K562 (cell line): ENCODE data around the gene ADORA2B. TPM values are rescaled to one million over a fixed set of nuclear protein-coding genes. Genes with fewer than 3 reads are reported as not detected.

Experiments
- ATAC-seq: fragments of 200-7000 bp; cut with Tn5 transposase; 3 replicates; pipeline ENCODE4 v1.9.1; 2020; ENCODE audit warnings: moderate library complexity
- BruUV-seq: library from RNA; stranded (reverse); fragments of 400-500 nt; replicated peaks from 2 replicates; lab custom pipeline; 2021; lab: Mats Ljungman, UMichigan
- CTCF ChIA-PET: fragments of 300-600 bp; formaldehyde crosslinking; extraction: SDS; loops from one replicate; lab custom pipeline; 2021; ENCODE audit warnings: low intra/inter-chr PET ratio; lab: Yijun Ruan, JAX
- POLR2A ChIA-PET: fragments of 300-600, 350-650 bp; sonication (Branson Sonifier 250); formaldehyde crosslinking; extraction: SDS; loops from one replicate; lab custom pipeline; 2021; ENCODE audit warnings: antibody characterized with exemption, inconsistent platforms; lab: Yijun Ruan, JAX
- DNase-seq, 4 experiments: peaks; one replicate each; pipeline versions ENCODE4 v3.0.0 to v3.0.0-alpha.2; 2011 to 2018; ENCODE audit warnings: low spot score in 3 of 4, mixed read lengths in 3 of 4; ENCODE audit errors: extremely low read depth in 1 of 4
- FAIRE-seq: peaks from 2 replicates; lab custom pipeline; 2011; peaks lifted over from hg19 to GRCh38; lab: Jason Lieb, UNC
- H2AFZ ChIP-seq: 2 replicates; pipeline ENCODE4 v1.6.0; 2011; ENCODE audit warnings: low read depth, low read length, control low read depth, inconsistent platforms
- H3K27ac ChIP-seq: fragments of 200-600 bp; 3 replicates; pipeline ENCODE4 v1.8.0; 2011; ENCODE audit warnings: low read depth, mild to moderate bottlenecking, control low read depth, inconsistent platforms, low read length, moderate library complexity, mixed read lengths; ENCODE audit errors: extremely low read depth
- H3K27me3 ChIP-seq, 2 experiments: fragments of 300-600 bp in 1 of 2; 2 replicates in 1 of 2; 3 replicates in 1 of 2; pipeline versions ENCODE4 v1.6.0 to v1.8.0; 2011; ENCODE audit warnings: inconsistent platforms in 2 of 2, low read length in 2 of 2, mild to moderate bottlenecking in 1 of 2, mixed read lengths in 1 of 2, moderate library complexity in 1 of 2; ENCODE audit not compliant: control insufficient read depth in 2 of 2, insufficient read depth in 2 of 2
- H3K36me3 ChIP-seq: fragments of 300-600 bp; 3 replicates; pipeline ENCODE4 v1.8.0; 2011; ENCODE audit warnings: mild to moderate bottlenecking, low read length, inconsistent platforms; ENCODE audit not compliant: control insufficient read depth, insufficient read depth
- H3K4me1 ChIP-seq, 2 experiments: fragments of 200-600 bp in 1 of 2; replicated peaks in 1 of 2; 2 replicates in 1 of 2; 3 replicates in 1 of 2; pipeline versions ENCODE4 v1.5.1 to v1.8.0; 2011; ENCODE audit warnings: inconsistent platforms in 2 of 2, low read length in 2 of 2, mild to moderate bottlenecking in 1 of 2, mixed read lengths in 1 of 2, moderate library complexity in 1 of 2; ENCODE audit not compliant: control insufficient read depth in 2 of 2, insufficient read depth in 2 of 2
- H3K4me2 ChIP-seq: 2 replicates; pipeline ENCODE4 v1.6.1; 2011; ENCODE audit warnings: low read length, control low read depth, inconsistent platforms, mixed read lengths; ENCODE audit not compliant: insufficient read depth
- H3K4me3 ChIP-seq: fragments of 200-600 bp; sonication (generic), shearing (Covaris generic); 2 replicates; pipeline ENCODE4 v1.5.1; 2016; ENCODE audit warnings: control low read depth, inconsistent platforms
- H3K79me2 ChIP-seq: fragments of 200-600 bp; 3 replicates; pipeline ENCODE4 v1.8.0; 2011; ENCODE audit warnings: low read length, inconsistent platforms; ENCODE audit not compliant: control insufficient read depth, insufficient read depth
- H3K9ac ChIP-seq, 2 experiments: 2 replicates each; pipeline versions ENCODE4 v1.6.0 to v1.6.1; 2011; ENCODE audit warnings: low read depth in 2 of 2, low read length in 2 of 2, control low read depth in 1 of 2, inconsistent platforms in 1 of 2, mild to moderate bottlenecking in 1 of 2, mixed read lengths in 1 of 2; ENCODE audit not compliant: insufficient read depth in 1 of 2
- H3K9me1 ChIP-seq: one replicate; pipeline ENCODE4 v1.6.0; 2011; ENCODE audit warnings: inconsistent platforms, mild to moderate bottlenecking, low read length, moderate library complexity; ENCODE audit not compliant: control insufficient read depth, insufficient read depth
- H3K9me3 ChIP-seq: replicated peaks from 2 replicates; pipeline ENCODE4 v1.5.1; 2011; ENCODE audit warnings: low read depth, low read length, inconsistent platforms; ENCODE audit not compliant: control insufficient read depth, insufficient read depth
- H4K20me1 ChIP-seq: replicated peaks from 2 replicates; pipeline ENCODE4 v1.6.1; 2011; ENCODE audit warnings: low read length, inconsistent platforms, mixed read lengths; ENCODE audit not compliant: control insufficient read depth, insufficient read depth
- HMG20A ChIP-seq: fragments of 450-650 bp; formaldehyde crosslinking; conservative IDR thresholded peaks from 2 replicates; pipeline ENCODE4 v1.4.0; 2020; ENCODE audit warnings: mild to moderate bottlenecking, mixed read lengths
- HMGN3 ChIP-seq: IDR thresholded peaks from 2 replicates; pipeline ENCODE4 v1.6.1; 2011; ENCODE audit warnings: borderline replicate concordance, low read depth, mild to moderate bottlenecking, mixed read lengths, low read length; ENCODE audit not compliant: insufficient read length; ENCODE audit errors: extremely low read depth
- NFIC ChIP-seq: fragments of 450-650 bp; IDR thresholded peaks from 2 replicates; pipeline ENCODE4 v1.6.1; 2017; ENCODE audit warnings: mild to moderate bottlenecking, inconsistent platforms
- PHB ChIP-seq: fragments of 250-450 bp; sonication (Bioruptor Pico); IDR thresholded peaks from 2 replicates; pipeline ENCODE4 v1.5.0; 2021
- POU5F1 ChIP-seq: fragments of 150-350 bp; IDR thresholded peaks from 2 replicates; pipeline ENCODE4 v1.6.1; 2014; ENCODE audit warnings: borderline replicate concordance, low read length, low read depth, mild to moderate bottlenecking; ENCODE audit not compliant: partially characterized antibody
- SIN3A ChIP-seq, 2 experiments: fragments of 150-350 bp in 1 of 2; IDR thresholded peaks; 2 replicates each; pipeline ENCODE4 v1.6.1; 2011 to 2016; ENCODE audit warnings: borderline replicate concordance in 2 of 2, low read depth in 2 of 2, low read length in 2 of 2, mild to moderate bottlenecking in 2 of 2, moderate library complexity in 2 of 2; ENCODE audit not compliant: control insufficient read depth in 1 of 2
- ZNF217 ChIP-seq: sonication (generic); formaldehyde crosslinking; IDR thresholded peaks from 2 replicates; pipeline ENCODE4 v1.8.0; 2022; ENCODE audit warnings: mild to moderate bottlenecking, missing genetic modification reagents
- WGBS: fragments of 100-300 bp; shearing (Covaris generic); methylation state at CpG from one replicate; pipeline ENCODE4 v1.1.6; 2016; ENCODE audit warnings: low coverage, mixed read lengths; ENCODE audit not compliant: insufficient coverage; ENCODE audit errors: missing lambda C conversion rate; 5-methylcytosine and 5-hydroxymethylcytosine counted together
- in situ Hi-C: fragments of 300-500 bp; cut with MboI; formaldehyde crosslinking; loops from 4 replicates; pipeline ENCODE4 v1.15.0; 2018; ENCODE audit warnings: inconsistent platforms, mixed read lengths
- intact Hi-C: fragments of 100-400 bp; cut with micrococcal nuclease; formaldehyde crosslinking; loops from 2 replicates; pipeline ENCODE4 v1.14.2; 2022
- polyA plus RNA-seq, 8 experiments: library from polyadenylated mRNA; depleted of rRNA in 4 of 8; stranded (reverse) in 5 of 8; unstranded in 3 of 8; fragments of >200 nt; fragmentation: Nextera tagmentation in 2 of 8; fragmentation: Illumina TruSeq in 1 of 8; extraction: Ambion mirVana in 2 of 8; extraction: Trizol in 1 of 8; gene quantifications; 2 replicates each; pipeline versions ENCODE4 v1.2.1 to v1.2.3, GENCODE V29; 2011 to 2014; ENCODE audit warnings: inconsistent platforms in 1 of 8, missing spikeins in 1 of 8
- total RNA-seq, 7 experiments: library from RNA; depleted of rRNA in 6 of 7; stranded (reverse); fragments of >200 nt in 6 of 7; fragmentation: Illumina TruSeq in 2 of 7; extraction: Trizol in 2 of 7; gene quantifications; 2 replicates each; pipeline versions ENCODE4 v1.2.1 to v1.2.3, GENCODE V29; 2011 to 2021; ENCODE audit warnings: low replicate concordance in 1 of 7

Gene ADORA2B
- total and polyA plus RNA-seq, 9 of the 15 experiments (the other 6 are each of a cell fraction or from before 2014, with no cell fraction given) = 6.4 to 16.6 (median 10.5) TPM

DNA sequence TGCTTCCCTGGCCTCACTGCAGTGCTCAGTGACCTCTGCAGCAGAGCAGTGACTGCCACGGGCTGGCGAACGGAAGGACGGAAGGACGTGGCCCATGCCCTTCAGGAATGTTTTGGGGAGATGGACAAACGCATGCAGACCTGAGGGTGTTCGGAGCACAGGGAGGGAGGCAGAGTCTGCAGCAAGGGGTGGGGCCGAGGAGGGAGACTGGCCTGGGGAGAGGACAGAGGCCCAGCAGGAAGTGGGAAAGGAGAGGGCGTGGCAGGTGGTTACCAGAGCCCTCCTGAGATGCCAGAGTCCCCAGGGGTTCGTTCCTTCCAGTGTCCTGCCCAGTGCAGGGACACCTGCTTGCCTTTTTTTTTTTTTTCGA, 21.9 kb downstream of the ADORA2B start:
- 40% methylated on average over 4 of the region's 11 CpGs for WGBS
- H3K4me1 ChIP-seq = peaks cover 23 to 43% of the 10 kb centered on the region in 2 experiments
- intact Hi-C loops = no loop called here
- peak in 1 of 4 experiments; percentile 21 for DNase-seq
- no peak for FAIRE-seq
- no TSS peak for BruUV-seq
- H3K9me3 ChIP-seq = no peaks in the 10 kb centered on the region
- H3K4me3 ChIP-seq = no peak overlapping the region
- H3K9ac ChIP-seq = peak overlapping the region in 1 of 2 experiments; percentile 77; a peak in 2 of 4 replicates
- no peak overlapping the region; the same call in 2 of the 3 replicates for H3K27ac ChIP-seq
- ATAC-seq = peak; percentile 76
- H3K36me3 ChIP-seq = peaks cover 9% of the 10 kb centered on the region; the same call in 2 of the 3 replicates
- H2AFZ ChIP-seq = no peak overlapping the region; the same call in 1 of the 2 replicates
- TF ChIP-seq SIN3A (IDR thresholded peaks at IDR 0.05; ENCODE audit: borderline replicate concordance in 2 of 2, control insufficient read depth in 1 of 2, low read depth in 2 of 2, low read length in 2 of 2) (no peak), POU5F1 (no peak), NFIC (no peak), PHB (CRISPR knock-in tag) (no peak), ZNF217 (CRISPR knock-in tag) (no peak), HMGN3 (no peak), HMG20A (no peak)
- H3K9me1 ChIP-seq = no peaks in the 10 kb centered on the region
- H3K27me3 ChIP-seq = no peaks in the 10 kb centered on the region
- ChIA-PET CTCF (no interaction called here), POLR2A (no interaction called here)
- H3K4me2 ChIP-seq = peak overlapping the region; percentile 43
- H4K20me1 ChIP-seq = no peaks in the 10 kb centered on the region
- in situ Hi-C loops = loop anchor here (25.0 kb wide), 1 partner anchor 705 kb away; the partner anchor contains the start of gene PMP22
- peaks cover 51% of the 10 kb centered on the region for H3K79me2 ChIP-seq
